ENCODE measurements around the gene UBA7.

- TF ChIP-seq CTCF (conservative IDR thresholded peaks at IDR 0.05; ENCODE audit: low read depth in 2 of 2) (no peak), EZH2 (IDR thresholded peaks at IDR 0.05; ENCODE audit: low read depth, unreplicated experiment) (no peak), POLR2AphosphoS5 (IDR thresholded peaks at IDR 0.05; ENCODE audit: low read depth) (no peak), REST (IDR thresholded peaks at IDR 0.05; ENCODE audit: unreplicated experiment) (no peak), CREB1 (CRISPR knock-in tag; IDR thresholded peaks at IDR 0.05; ENCODE audit: low read depth) (no peak), STAT1 (IDR thresholded peaks at IDR 0.05; ENCODE audit: unreplicated experiment) (no peak), EZH2phosphoT487 (IDR thresholded peaks at IDR 0.05; ENCODE audit: unreplicated experiment) (no peak), ZNF114 (CRISPR knock-in tag; IDR thresholded peaks at IDR 0.05) (no peak)
These were observed 14.6 kb downstream of the UBA7 start for GRCh38 chr3:49799105-49799504.

Data from GM23338 (cell line).